DND-41 (cell line): ENCODE results near the gene BAAT.

Experiments used
- ATAC-seq: fragments of 200-7000 bp; cut with Tn5 transposase; 3 replicates; pipeline ENCODE4 v1.9.1; 2021; ENCODE audit warnings: low read depth; ENCODE audit not compliant: insufficient read depth
- DNase-seq: peaks from one replicate; pipeline ENCODE4 v3.0.0-alpha.2; 2020
- H2AFZ ChIP-seq: 2 replicates; pipeline ENCODE4 v1.6.0; 2012; ENCODE audit warnings: low read depth, low read length
- H3K27ac ChIP-seq: 2 replicates; pipeline ENCODE4 v1.5.1; 2012; ENCODE audit warnings: low read length, inconsistent platforms
- H3K27me3 ChIP-seq: fragments of 200-600 bp; sonication (generic); 2 replicates; pipeline ENCODE4 v1.6.0; 2012; ENCODE audit warnings: low read length, mild to moderate bottlenecking, inconsistent platforms; ENCODE audit not compliant: insufficient read depth, poor library complexity
- H3K36me3 ChIP-seq: 2 replicates; pipeline ENCODE4 v1.5.1; 2012; ENCODE audit warnings: low read length, inconsistent platforms; ENCODE audit not compliant: insufficient read depth
- H3K4me1 ChIP-seq: 2 replicates; pipeline ENCODE4 v1.5.1; 2012; ENCODE audit warnings: mild to moderate bottlenecking, low read length; ENCODE audit not compliant: insufficient read depth
- H3K4me2 ChIP-seq: 2 replicates; pipeline ENCODE4 v1.6.0; 2012; ENCODE audit warnings: mild to moderate bottlenecking, moderate library complexity, low read length, inconsistent platforms; ENCODE audit not compliant: insufficient read depth
- H3K4me3 ChIP-seq, 2 experiments: fragments of 200-600 bp in 1 of 2; shearing (Covaris generic) in 1 of 2; 2 replicates each; pipeline ENCODE4 v1.5.1; 2012 to 2016; ENCODE audit warnings: inconsistent platforms in 2 of 2, low read length in 2 of 2, mild to moderate bottlenecking in 2 of 2, low read depth in 1 of 2, moderate library complexity in 1 of 2
- H3K79me2 ChIP-seq: 2 replicates; pipeline ENCODE4 v1.6.0; 2012; ENCODE audit warnings: low read length, inconsistent platforms; ENCODE audit not compliant: insufficient read depth
- H3K9ac ChIP-seq: 2 replicates; pipeline ENCODE4 v1.6.0; 2012; ENCODE audit warnings: low read depth, mild to moderate bottlenecking, inconsistent platforms, low read length, moderate library complexity
- H3K9me3 ChIP-seq: 2 replicates; pipeline ENCODE4 v1.5.1; 2012; ENCODE audit warnings: low read length, moderate library complexity, mild to moderate bottlenecking, inconsistent platforms; ENCODE audit not compliant: insufficient read depth, severe bottlenecking
- H4K20me1 ChIP-seq: 2 replicates; pipeline ENCODE4 v1.6.0; 2012; ENCODE audit warnings: low read length; ENCODE audit not compliant: insufficient read depth
- EZH2 ChIP-seq: IDR thresholded peaks from 3 replicates; pipeline ENCODE4 v1.6.1; 2012; ENCODE audit warnings: borderline replicate concordance, low read depth, mild to moderate bottlenecking, moderate library complexity, low read length, inconsistent platforms; ENCODE audit not compliant: severe bottlenecking
- TF ChIP-seq, protein P1 (sequence below): IDR thresholded peaks from 2 replicates; pipeline ENCODE4 v1.5.1; 2012; ENCODE audit warnings: borderline replicate concordance, low read length, moderate library complexity, mild to moderate bottlenecking; ENCODE audit not compliant: poor library complexity, severe bottlenecking; ENCODE audit errors: extremely low read depth

Gene BAAT

DNA sequence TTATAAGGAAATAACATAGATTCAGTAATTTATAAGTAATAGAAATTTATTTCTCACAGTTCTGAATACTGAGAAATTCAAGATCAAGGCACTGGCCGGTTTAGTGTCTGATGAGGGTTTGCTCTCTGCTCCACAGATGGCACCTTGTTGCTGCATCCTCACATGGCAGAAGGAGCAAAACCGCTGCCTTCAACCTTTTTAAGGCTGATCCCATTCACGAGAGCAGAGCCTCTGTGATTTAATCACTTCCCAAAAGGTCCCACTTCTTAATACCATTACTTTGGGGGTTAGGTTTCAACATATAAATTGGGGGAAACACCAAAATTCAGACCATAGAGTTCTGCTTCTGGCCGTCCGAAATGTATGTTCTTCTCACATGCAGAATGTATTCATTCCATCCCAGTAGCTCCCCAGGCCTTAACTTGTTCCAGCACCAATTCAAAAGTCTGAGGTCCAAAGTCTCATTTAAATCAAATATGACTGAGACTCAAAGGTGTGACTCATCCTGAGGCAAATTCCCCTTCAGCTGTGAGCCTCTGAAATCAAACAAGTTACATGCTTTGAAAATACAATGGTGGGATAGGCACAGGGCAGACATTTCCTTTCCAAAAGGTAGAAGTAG lies 30.6 kb downstream of the BAAT start:
- Histone ChIP-seq H3K27me3 (no peaks in the 10 kb centered on the region), H3K27ac (no peak overlapping the region), H3K4me3 (no peak overlapping the region), H3K9me3 (no peaks in the 10 kb centered on the region), H3K4me2 (no peak overlapping the region), H3K9ac (no peak overlapping the region), H4K20me1 (no peaks in the 10 kb centered on the region), H3K36me3 (no peaks in the 10 kb centered on the region), H2AFZ (no peak overlapping the region), H3K79me2 (no peaks in the 10 kb centered on the region), H3K4me1 (no peaks in the 10 kb centered on the region)
- no peak for DNase-seq
- no peak for TF ChIP-seq EZH2
- TF ChIP-seq, protein P1, sequence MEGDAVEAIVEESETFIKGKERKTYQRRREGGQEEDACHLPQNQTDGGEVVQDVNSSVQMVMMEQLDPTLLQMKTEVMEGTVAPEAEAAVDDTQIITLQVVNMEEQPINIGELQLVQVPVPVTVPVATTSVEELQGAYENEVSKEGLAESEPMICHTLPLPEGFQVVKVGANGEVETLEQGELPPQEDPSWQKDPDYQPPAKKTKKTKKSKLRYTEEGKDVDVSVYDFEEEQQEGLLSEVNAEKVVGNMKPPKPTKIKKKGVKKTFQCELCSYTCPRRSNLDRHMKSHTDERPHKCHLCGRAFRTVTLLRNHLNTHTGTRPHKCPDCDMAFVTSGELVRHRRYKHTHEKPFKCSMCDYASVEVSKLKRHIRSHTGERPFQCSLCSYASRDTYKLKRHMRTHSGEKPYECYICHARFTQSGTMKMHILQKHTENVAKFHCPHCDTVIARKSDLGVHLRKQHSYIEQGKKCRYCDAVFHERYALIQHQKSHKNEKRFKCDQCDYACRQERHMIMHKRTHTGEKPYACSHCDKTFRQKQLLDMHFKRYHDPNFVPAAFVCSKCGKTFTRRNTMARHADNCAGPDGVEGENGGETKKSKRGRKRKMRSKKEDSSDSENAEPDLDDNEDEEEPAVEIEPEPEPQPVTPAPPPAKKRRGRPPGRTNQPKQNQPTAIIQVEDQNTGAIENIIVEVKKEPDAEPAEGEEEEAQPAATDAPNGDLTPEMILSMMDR = no peak
- ATAC-seq = no peak

DNA sequence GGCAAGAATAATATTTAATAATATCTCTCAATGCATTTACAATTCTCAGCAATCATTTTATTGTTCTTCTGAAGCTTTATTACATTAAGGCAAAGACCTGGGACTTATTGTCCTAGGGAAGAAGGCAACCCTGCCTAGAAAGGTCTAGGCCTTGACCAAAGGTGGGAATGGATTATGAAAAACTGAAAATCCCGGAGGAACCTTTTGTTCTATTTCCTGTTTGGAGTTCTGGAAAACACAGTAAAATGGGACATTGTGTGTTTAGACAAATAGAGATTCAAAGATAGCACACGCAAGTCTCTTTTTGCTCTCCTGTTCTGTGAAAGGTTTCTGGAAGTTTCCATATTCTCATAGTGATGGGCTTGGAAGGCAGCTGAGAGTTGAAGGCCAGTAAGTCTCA lies 31.1 kb downstream of the BAAT start:
- Histone ChIP-seq H3K36me3 (no peaks in the 10 kb centered on the region), H3K4me1 (no peaks in the 10 kb centered on the region), H4K20me1 (no peaks in the 10 kb centered on the region), H3K79me2 (no peaks in the 10 kb centered on the region), H3K4me2 (no peak overlapping the region), H3K9ac (no peak overlapping the region), H3K9me3 (no peaks in the 10 kb centered on the region), H3K27me3 (no peaks in the 10 kb centered on the region), H3K27ac (no peak overlapping the region), H3K4me3 (no peak overlapping the region), H2AFZ (no peak overlapping the region)
- ATAC-seq (no peak), DNase-seq (no peak)
- TF ChIP-seq, protein P1 = no peak
- no peak for TF ChIP-seq EZH2

DNA sequence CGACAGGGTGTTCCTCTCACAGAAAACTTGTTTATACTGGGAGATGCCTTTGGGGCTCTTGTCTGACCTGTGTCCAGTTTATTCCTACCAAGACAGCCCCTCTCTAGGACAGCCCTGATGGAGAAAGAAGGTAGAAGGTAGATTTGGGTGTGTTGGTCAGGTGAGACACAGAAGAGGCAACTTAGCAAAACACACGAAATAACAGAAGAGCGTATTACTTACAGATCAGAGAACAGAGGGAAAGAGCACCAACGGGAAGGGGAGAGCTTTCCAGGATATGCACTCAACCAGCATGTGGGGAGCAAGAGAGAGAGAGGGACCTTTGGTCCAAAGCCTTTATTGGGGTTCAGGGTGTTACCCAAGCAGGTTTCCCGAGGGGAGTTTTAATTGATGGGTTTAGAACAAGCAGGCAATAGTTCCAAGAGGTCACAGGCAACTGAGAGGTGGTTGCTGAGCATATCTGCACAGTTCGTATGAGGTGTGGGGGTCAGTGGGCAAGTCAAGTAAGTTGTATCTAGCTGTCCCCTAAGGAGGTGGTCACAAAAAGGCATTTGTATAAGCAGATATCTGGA lies 31.8 kb downstream of the BAAT start:
- Histone ChIP-seq H3K27me3 (no peaks in the 10 kb centered on the region), H3K4me1 (no peaks in the 10 kb centered on the region), H3K4me2 (no peak overlapping the region), H3K4me3 (no peak overlapping the region), H3K27ac (no peak overlapping the region), H2AFZ (no peak overlapping the region), H4K20me1 (no peaks in the 10 kb centered on the region), H3K9ac (no peak overlapping the region), H3K36me3 (no peaks in the 10 kb centered on the region), H3K79me2 (no peaks in the 10 kb centered on the region), H3K9me3 (no peaks in the 10 kb centered on the region)
- no peak for ATAC-seq
- TF ChIP-seq, protein P1 = no peak
- no peak for TF ChIP-seq EZH2
- no peak for DNase-seq

DNA sequence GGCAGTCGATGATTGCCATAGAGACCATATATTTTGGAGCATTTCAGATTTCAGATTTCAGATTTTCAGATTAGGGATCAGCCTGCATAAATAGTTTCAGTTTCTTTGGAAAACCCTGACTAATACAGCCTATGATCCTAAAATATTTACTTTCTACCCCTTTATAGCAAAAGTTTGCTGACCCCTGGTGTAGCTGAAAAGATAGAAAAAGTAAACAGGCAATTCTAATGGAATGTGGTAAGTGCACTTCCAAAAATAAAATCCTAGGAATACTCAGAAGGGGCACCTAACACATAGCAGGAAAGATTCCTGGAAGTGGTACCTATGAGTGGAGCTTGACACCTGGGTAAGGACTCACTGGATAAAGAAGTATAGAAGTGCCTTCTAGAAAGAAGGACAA lies 34.5 kb downstream of the BAAT start:
- DNase-seq (no peak), ATAC-seq (no peak)
- Histone ChIP-seq H3K9me3 (no peaks in the 10 kb centered on the region), H3K4me3 (no peak overlapping the region), H3K27ac (no peak overlapping the region), H2AFZ (no peak overlapping the region), H3K4me1 (no peaks in the 10 kb centered on the region), H3K27me3 (no peaks in the 10 kb centered on the region), H3K4me2 (no peak overlapping the region), H3K36me3 (no peaks in the 10 kb centered on the region), H4K20me1 (no peaks in the 10 kb centered on the region), H3K9ac (no peak overlapping the region), H3K79me2 (no peaks in the 10 kb centered on the region)
- TF ChIP-seq, protein P1 = no peak
- no peak for TF ChIP-seq EZH2
